ENCODE results near the gene BCL7C. TPM values are rescaled to one million over a fixed set of nuclear protein-coding genes. Genes with fewer than 3 reads are reported as not detected.

Gene BCL7C
- 24.4 to 38.8 TPM (median 34.4 TPM) in 5 replicates for total RNA-seq (2022; extraction: Qiagen RNA extraction; ENCODE audit: low read depth)

GRCh38 chr16:30893744-30894539, at the start of gene BCL7C:
Gene BCL7C (minus strand): TSS chr16:30894077. CDS start chr16:30893944, 133 bp downstream.

GRCh38 chr16:30923554-30924075, 29.7 kb upstream of the BCL7C start, which contains the start of gene FBXL19:
Gene FBXL19 (plus strand): TSS chr16:30923572. CDS start chr16:30925755, 2,183 bp downstream.

GRCh38 chr16:30896261-30896888, 2.5 kb upstream of the BCL7C start, which contains the start of gene CTF1:
Gene CTF1 (plus strand): TSS chr16:30896614. CDS start chr16:30896644, 30 bp downstream.

Other genes with a start within 250 kb of the BCL7C start
- gene PRR14, start 243.1 kb downstream of the BCL7C start, total RNA-seq (2022; extraction: Qiagen RNA extraction; ENCODE audit: low read depth): 17.7 to 27.0 TPM (median 23.7 TPM) in 5 replicates
- 33.6 to 48.2 TPM (median 42.9 TPM) in 5 replicates for gene FBRS, start 235.6 kb downstream of the BCL7C start, total RNA-seq (2022; extraction: Qiagen RNA extraction; ENCODE audit: low read depth)
- gene SRCAP, start 194.9 kb downstream of the BCL7C start, total RNA-seq (2022; extraction: Qiagen RNA extraction; ENCODE audit: low read depth): 16.5 to 36.0 TPM (median 27.7 TPM) in 5 replicates
- gene PHKG2, start 145.7 kb downstream of the BCL7C start, total RNA-seq (2022; extraction: Qiagen RNA extraction; ENCODE audit: low read depth): 20.6 to 29.8 TPM (median 23.1 TPM) in 5 replicates
- 6.9 to 9.1 TPM (median 8.2 TPM) in 5 replicates for gene CFAP119, start 132.0 kb downstream of the BCL7C start, total RNA-seq (2022; extraction: Qiagen RNA extraction; ENCODE audit: low read depth)
- gene RNF40, start 131.8 kb downstream of the BCL7C start, total RNA-seq (2022; extraction: Qiagen RNA extraction; ENCODE audit: low read depth): 63.7 to 91.5 TPM (median 86.1 TPM) in 5 replicates
- 15.6 to 23.9 TPM (median 17.6 TPM) in 5 replicates for gene ZNF629, start 106.9 kb downstream of the BCL7C start, total RNA-seq (2022; extraction: Qiagen RNA extraction; ENCODE audit: low read depth)
- gene CTF1, start 2.5 kb upstream of the BCL7C start, total RNA-seq (2022; extraction: Qiagen RNA extraction; ENCODE audit: low read depth): 0.12 to 0.26 TPM (median 0.21 TPM) in 4 of 5 replicates, not detected in the other
- 12.1 to 25.6 TPM (median 20.3 TPM) in 5 replicates for gene FBXL19, start 29.5 kb upstream of the BCL7C start, total RNA-seq (2022; extraction: Qiagen RNA extraction; ENCODE audit: low read depth)
- 12.5 to 15.3 TPM (median 13.2 TPM) in 5 replicates for gene ORAI3, start 55.0 kb upstream of the BCL7C start, total RNA-seq (2022; extraction: Qiagen RNA extraction; ENCODE audit: low read depth)
- gene SETD1A, start 63.7 kb upstream of the BCL7C start, total RNA-seq (2022; extraction: Qiagen RNA extraction; ENCODE audit: low read depth): 19.1 to 23.3 TPM (median 20.8 TPM) in 5 replicates
- gene HSD3B7, start 91.1 kb upstream of the BCL7C start, total RNA-seq (2022; extraction: Qiagen RNA extraction; ENCODE audit: low read depth): 12.8 to 14.8 TPM (median 13.7 TPM) in 5 replicates
- gene STX1B, start 116.6 kb upstream of the BCL7C start, total RNA-seq (2022; extraction: Qiagen RNA extraction; ENCODE audit: low read depth): 1.6 to 2.1 TPM (median 1.8 TPM) in 5 replicates
- 62.0 to 75.6 TPM (median 68.6 TPM) in 5 replicates for gene STX4, start 139.5 kb upstream of the BCL7C start, total RNA-seq (2022; extraction: Qiagen RNA extraction; ENCODE audit: low read depth)
- gene ZNF668, start 180.2 kb upstream of the BCL7C start, total RNA-seq (2022; extraction: Qiagen RNA extraction; ENCODE audit: low read depth): 12.1 to 21.7 TPM (median 16.0 TPM) in 5 replicates
- gene ZNF646, start 180.3 kb upstream of the BCL7C start, total RNA-seq (2022; extraction: Qiagen RNA extraction; ENCODE audit: low read depth): 10.3 to 13.0 TPM (median 11.6 TPM) in 5 replicates
- 1.3 to 2.1 TPM (median 1.6 TPM) in 5 replicates for gene PRSS53, start 194.9 kb upstream of the BCL7C start, total RNA-seq (2022; extraction: Qiagen RNA extraction; ENCODE audit: low read depth)
- gene VKORC1, start 200.7 kb upstream of the BCL7C start, total RNA-seq (2022; extraction: Qiagen RNA extraction; ENCODE audit: low read depth): 102 to 138 TPM (median 128 TPM) in 5 replicates
- 37.7 to 50.5 TPM (median 42.3 TPM) in 5 replicates for gene BCKDK, start 214.3 kb upstream of the BCL7C start, total RNA-seq (2022; extraction: Qiagen RNA extraction; ENCODE audit: low read depth)
- 33.6 to 39.8 TPM (median 37.9 TPM) in 5 replicates for gene KAT8, start 223.6 kb upstream of the BCL7C start, total RNA-seq (2022; extraction: Qiagen RNA extraction; ENCODE audit: low read depth)
- 0.18 to 0.35 TPM (median 0.26 TPM) in 5 replicates for gene PRSS8, start 241.7 kb upstream of the BCL7C start, total RNA-seq (2022; extraction: Qiagen RNA extraction; ENCODE audit: low read depth)